GM12873 (cell line): ENCODE measurements around the gene TMEM205.

Source experiments
- TF ChIP-seq, protein P1 (sequence below): IDR thresholded peaks from 2 replicates; pipeline ENCODE4 v1.5.1; 2012; ENCODE audit warnings: low read depth, mild to moderate bottlenecking, moderate library complexity, low read length, control low read depth; ENCODE audit not compliant: insufficient read depth; ENCODE audit errors: missing control alignments

TMEM205 gene

DNA sequence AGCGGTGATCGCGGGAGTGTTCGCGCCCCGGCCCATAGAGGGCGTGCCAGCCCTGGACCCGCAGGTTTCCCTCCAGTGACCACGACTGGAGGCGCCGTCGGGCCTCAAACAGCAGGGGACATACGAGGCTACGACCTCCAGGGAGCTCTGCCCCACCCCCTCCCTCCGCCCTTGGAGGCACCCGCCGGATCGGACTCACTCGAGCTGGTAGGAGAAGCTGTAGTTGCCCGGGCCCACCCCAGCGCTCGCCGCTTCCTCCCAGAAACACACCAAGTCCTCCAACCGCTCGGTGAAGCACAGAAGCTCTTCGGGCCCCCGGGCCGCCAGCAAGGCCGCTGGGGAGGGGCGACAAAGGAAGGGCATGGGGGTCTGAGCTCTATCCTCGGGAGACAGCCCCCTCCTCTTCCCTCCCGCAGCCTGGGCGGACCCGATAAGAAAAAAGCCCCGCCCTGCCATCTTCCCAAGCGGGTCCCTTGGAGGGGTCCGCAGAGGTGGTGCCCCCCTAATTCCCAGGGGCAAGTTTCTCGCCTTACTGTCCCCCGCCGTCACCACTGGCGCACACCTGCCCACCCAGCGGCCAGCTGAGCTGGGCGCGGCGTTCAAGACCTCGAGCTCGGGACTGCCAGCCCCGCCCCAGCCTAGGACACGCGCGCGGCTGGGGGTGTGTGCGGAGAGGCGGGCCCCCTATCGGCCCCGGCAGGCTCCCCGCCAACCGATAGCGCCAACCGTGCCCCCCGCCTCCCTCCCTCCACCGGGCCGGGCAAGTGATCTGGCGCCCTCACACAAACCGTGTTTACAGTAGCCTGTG lies 37.0 kb upstream of the TMEM205 start:
- TF ChIP-seq, protein P1, sequence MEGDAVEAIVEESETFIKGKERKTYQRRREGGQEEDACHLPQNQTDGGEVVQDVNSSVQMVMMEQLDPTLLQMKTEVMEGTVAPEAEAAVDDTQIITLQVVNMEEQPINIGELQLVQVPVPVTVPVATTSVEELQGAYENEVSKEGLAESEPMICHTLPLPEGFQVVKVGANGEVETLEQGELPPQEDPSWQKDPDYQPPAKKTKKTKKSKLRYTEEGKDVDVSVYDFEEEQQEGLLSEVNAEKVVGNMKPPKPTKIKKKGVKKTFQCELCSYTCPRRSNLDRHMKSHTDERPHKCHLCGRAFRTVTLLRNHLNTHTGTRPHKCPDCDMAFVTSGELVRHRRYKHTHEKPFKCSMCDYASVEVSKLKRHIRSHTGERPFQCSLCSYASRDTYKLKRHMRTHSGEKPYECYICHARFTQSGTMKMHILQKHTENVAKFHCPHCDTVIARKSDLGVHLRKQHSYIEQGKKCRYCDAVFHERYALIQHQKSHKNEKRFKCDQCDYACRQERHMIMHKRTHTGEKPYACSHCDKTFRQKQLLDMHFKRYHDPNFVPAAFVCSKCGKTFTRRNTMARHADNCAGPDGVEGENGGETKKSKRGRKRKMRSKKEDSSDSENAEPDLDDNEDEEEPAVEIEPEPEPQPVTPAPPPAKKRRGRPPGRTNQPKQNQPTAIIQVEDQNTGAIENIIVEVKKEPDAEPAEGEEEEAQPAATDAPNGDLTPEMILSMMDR: peak; percentile 76

DNA sequence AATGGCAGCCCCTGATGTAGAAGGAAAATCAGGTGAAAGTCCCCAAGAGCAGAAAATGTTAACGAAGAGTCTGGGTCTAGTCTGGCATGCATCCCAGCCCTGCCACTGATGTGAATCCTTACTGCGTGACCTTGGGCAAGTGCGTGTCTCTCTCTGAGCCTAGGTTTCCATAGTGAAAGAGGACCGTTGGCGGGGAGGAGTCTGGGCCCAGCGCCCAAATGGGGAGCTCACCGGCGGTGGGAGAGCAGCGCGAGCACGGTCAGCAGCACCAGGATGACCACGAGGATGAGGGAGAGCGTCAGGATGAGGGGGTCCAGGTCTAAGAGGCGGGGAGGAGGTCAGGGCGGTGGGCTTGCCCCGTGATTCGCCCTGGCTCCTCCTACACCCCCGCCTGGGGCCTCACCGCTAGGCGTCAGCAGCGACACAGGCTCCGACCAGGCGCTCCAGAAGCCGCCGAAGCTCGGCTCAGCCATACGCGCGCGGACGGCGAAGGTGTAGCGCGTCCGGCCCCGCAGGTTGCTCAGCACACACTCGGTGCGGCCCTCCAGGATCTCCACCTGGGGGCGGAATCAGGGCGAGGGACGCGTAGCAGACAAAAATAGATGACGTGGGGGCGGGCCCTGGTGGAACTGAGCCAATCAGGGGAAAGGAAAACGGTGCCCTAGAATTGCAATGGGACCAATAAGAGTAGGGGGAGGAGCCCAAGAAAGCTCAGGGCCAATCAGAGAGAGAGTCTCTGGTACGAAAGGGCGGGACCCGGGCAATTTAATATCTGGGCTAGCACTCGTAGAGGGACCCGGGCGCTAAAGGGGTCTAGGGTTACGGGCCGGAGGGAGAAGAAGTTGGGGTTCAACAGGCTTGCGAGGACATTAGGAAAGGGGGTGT lies 34.8 kb upstream of the TMEM205 start:
- TF ChIP-seq, protein P1: peak; percentile 77

GRCh38 chr19:11379857-11380350 lies 33.8 kb upstream of the TMEM205 start:
- TF ChIP-seq, protein P1: no peak

GRCh38 chr19:11378319-11379189 lies 32.5 kb upstream of the TMEM205 start:
- TF ChIP-seq, protein P1: peak; percentile 79

DNA sequence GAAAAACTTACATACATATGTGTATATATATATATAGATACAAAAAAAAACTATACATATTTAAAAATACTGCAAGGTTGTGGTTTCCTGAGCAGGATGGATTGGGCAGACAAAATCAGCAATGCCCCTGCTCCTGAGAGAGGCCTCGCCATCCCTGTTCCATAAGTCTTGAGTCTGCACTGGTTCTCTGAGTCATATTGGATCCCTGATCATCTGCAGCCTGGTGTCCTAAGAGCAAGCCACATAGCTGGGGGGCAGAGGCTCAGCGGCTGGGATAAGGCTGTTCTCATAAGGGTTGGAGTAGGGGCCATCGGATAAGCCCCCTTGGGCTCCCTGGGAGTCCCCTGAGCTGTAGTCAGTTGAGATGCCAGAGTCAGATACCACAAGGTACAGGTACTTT lies 31.7 kb upstream of the TMEM205 start:
- TF ChIP-seq, protein P1: no peak

DNA sequence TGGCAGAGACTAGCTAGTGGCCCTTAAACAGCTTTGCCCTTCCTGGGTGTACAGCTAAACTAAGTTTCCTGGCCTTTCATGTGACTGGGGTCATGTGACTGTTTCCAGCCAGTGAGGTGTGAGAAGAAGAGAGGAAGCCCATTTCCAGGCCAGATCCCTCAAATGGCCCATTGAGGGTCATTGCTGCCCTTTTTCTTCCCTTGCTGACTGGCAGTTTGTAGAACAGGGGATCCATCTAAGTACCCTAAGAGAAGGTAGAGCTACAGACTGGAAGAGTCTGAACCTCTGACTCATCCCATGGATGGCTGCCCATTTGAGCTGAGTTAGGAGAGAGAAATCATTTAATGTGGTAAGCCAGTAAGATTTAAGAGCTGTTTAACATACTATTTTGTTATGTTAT lies 31.2 kb upstream of the TMEM205 start:
- TF ChIP-seq, protein P1: no peak
